Aorta (tissue), 5 donors: Measurements from ENCODE around the gene TNFAIP8L1. TPM values are rescaled to one million over a fixed set of nuclear protein-coding genes. Genes with fewer than 3 reads are reported as not detected.

Experiments used
- ATAC-seq: fragments of 200-7000 bp; cut with Tn5 transposase; one replicate; pipeline ENCODE4 v1.9.1; 2022; ENCODE audit warnings: moderate library complexity; ENCODE audit not compliant: low FRiP score
- DNase-seq, 2 donors: peaks; one replicate each; pipeline ENCODE4 v3.0.0-alpha.2; 2020
- H3K27ac ChIP-seq, 2 donors: one replicate each; pipeline ENCODE4 v1.5.1; 2013; ENCODE audit warnings: low read length in 2 of 2, mild to moderate bottlenecking in 2 of 2, moderate library complexity in 2 of 2, control low read depth in 1 of 2, inconsistent platforms in 1 of 2, low read depth in 1 of 2
- H3K27me3 ChIP-seq, 2 donors: one replicate each; pipeline ENCODE4 v1.6.1; 2013; ENCODE audit warnings: control low read depth in 1 of 2, low read length in 1 of 2, mild to moderate bottlenecking in 1 of 2, moderate library complexity in 1 of 2; ENCODE audit not compliant: insufficient read depth in 2 of 2, control insufficient read depth in 1 of 2
- H3K36me3 ChIP-seq, 2 donors: one replicate each; pipeline ENCODE4 v1.6.1; 2013; ENCODE audit warnings: control low read depth in 1 of 2, low read length in 1 of 2, mild to moderate bottlenecking in 1 of 2; ENCODE audit not compliant: insufficient read depth in 2 of 2, control insufficient read depth in 1 of 2
- H3K4me1 ChIP-seq, 2 donors: one replicate each; pipeline ENCODE4 v1.6.1; 2013; ENCODE audit warnings: low read length in 2 of 2, control low read depth in 1 of 2, mild to moderate bottlenecking in 1 of 2, moderate library complexity in 1 of 2; ENCODE audit not compliant: insufficient read depth in 2 of 2, control insufficient read depth in 1 of 2
- H3K4me3 ChIP-seq, 2 donors: one replicate each; pipeline ENCODE4 v1.5.1; 2013; ENCODE audit warnings: low read length in 2 of 2, control low read depth in 1 of 2, mild to moderate bottlenecking in 1 of 2
- H3K9me3 ChIP-seq: one replicate; pipeline ENCODE4 v1.6.1; 2013; ENCODE audit warnings: mild to moderate bottlenecking, low read length; ENCODE audit not compliant: control insufficient read depth
- whole genome bisulfite sequencing, 2 donors: extraction: QIAGEN DNeasy Blood & Tissue Kit; methylation state at CpG; one replicate each; pipeline ENCODE4 v1.1.7; 2013; 5-methylcytosine and 5-hydroxymethylcytosine counted together
- intact Hi-C, 2 donors: fragments of 100-400 bp; cut with DNase I; formaldehyde crosslinking; loops; one replicate each; pipeline versions ENCODE4 v1.14.2 to v1.15.0; 2022
- polyA plus RNA-seq, 2 donors: library from polyadenylated mRNA; stranded (reverse); fragments of 200-250 nt; gene quantifications; one replicate each; pipeline ENCODE4 v1.2.3, GENCODE V29; 2013
- total RNA-seq, 2 donors: library from RNA; stranded (reverse); fragmentation: NEBNext Ultra II Directional; extraction: Animal tissue kit (Norgen Biotek cat#: 25700); gene quantifications; one replicate each; pipeline ENCODE4 v1.2.1, GENCODE V29; 2021
- donor health status: healthy with polysubstance abuse.
- donor health status: Bipolar disorder and iron deficiency.
- donor health status: DM: no; HTN: no; CAD: no.
- donor health status: DM: no; HTN: no; CAD: no.
- donor health status: DM: yes; HTN: yes; CAD: no.

TNFAIP8L1 gene
- total and polyA plus RNA-seq, 4 donors, result 1.6 to 13.5 (median 4.6) TPM

GRCh38 chr19:4652075-4652474 is 12.8 kb downstream of the TNFAIP8L1 start:
- Histone ChIP-seq H3K27me3 (no peaks in the 10 kb centered on the region), H3K36me3 (no peaks in the 10 kb centered on the region), H3K4me1 (no peaks in the 10 kb centered on the region), H3K4me3 (no peak overlapping the region), H3K9me3 (no peaks in the 10 kb centered on the region), H3K27ac (no peak overlapping the region)
- intact Hi-C loops, result no loop called here
- 96% methylated on average over 41 to 44 of the region's 44 CpGs for WGBS, 2 donors
- ATAC-seq (no peak), DNase-seq (no peak)

- WGBS, 2 donors, result 79 to 80% methylated on average over 13 of the region's 13 CpGs
- intact Hi-C loops, result no loop called here
Measured at GRCh38 chr19:4653793-4654436, 14.6 kb downstream of the TNFAIP8L1 start.

GRCh38 chr19:4654437-4655361 is 15.4 kb downstream of the TNFAIP8L1 start:
- H3K4me3 ChIP-seq, result no peak overlapping the region
- 83 to 84% methylated on average over 27 of the region's 27 CpGs for WGBS, 2 donors
- ATAC-seq (no peak), DNase-seq (no peak)
- H3K36me3 ChIP-seq, result peaks cover 6 to 8% of the 10 kb centered on the region in 2 donors
- H3K4me1 ChIP-seq, result no peaks in the 10 kb centered on the region
- H3K27me3 ChIP-seq, result no peaks in the 10 kb centered on the region
- no peak overlapping the region for H3K27ac ChIP-seq
- intact Hi-C loops, result no loop called here
- peaks cover 4% of the 10 kb centered on the region for H3K9me3 ChIP-seq

More at GRCh38 chr19:4653793-4654436, 14.6 kb downstream of the TNFAIP8L1 start:
- Histone ChIP-seq H3K4me3 (no peak overlapping the region), H3K27ac (no peak overlapping the region), H3K4me1 (no peaks in the 10 kb centered on the region), H3K36me3 (peaks cover 3 to 8% of the 10 kb centered on the region in 2 donors), H3K27me3 (no peaks in the 10 kb centered on the region), H3K9me3 (peaks cover 4% of the 10 kb centered on the region)
- ATAC-seq (no peak), DNase-seq (no peak)

GRCh38 chr19:4656102-4656501 is 16.8 kb downstream of the TNFAIP8L1 start:
- H3K27me3 ChIP-seq, result no peaks in the 10 kb centered on the region
- peaks cover 6 to 8% of the 10 kb centered on the region in 2 donors for H3K36me3 ChIP-seq
- DNase-seq, result no peak
- no peak for ATAC-seq
- H3K27ac ChIP-seq, result no peak overlapping the region
- 80 to 82% methylated on average over 8 of the region's 8 CpGs for WGBS, 2 donors
- intact Hi-C loops, result no loop called here
- H3K4me3 ChIP-seq, result no peak overlapping the region
- peaks cover 4% of the 10 kb centered on the region for H3K9me3 ChIP-seq
- H3K4me1 ChIP-seq, result no peaks in the 10 kb centered on the region

DNA sequence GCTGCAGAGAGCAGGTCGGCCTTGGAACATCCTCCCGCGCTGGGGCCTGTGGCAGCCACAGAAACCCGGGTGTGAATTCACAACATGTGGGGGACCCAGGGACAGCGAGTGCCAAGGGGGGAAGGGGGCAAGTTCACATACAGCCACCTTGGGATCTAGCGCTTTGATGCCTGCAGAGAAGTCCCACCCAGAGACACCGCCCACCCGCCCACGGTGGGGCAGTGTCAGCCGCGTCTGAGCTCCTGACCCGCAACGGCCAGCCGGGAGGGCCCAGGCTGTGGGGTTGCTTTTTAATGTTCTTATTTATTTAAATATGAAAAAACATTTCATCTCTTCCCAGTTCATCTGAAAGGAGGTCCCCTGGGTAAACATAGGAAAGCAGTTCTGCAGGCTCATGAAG is 17.9 kb downstream of the TNFAIP8L1 start:
- intact Hi-C loops, result no loop called here
- peaks cover 4% of the 10 kb centered on the region for H3K9me3 ChIP-seq
- WGBS, 2 donors, result 73 to 76% methylated on average over 14 of the region's 14 CpGs
- no peaks in the 10 kb centered on the region for H3K4me1 ChIP-seq
- peaks cover 6 to 8% of the 10 kb centered on the region in 2 donors for H3K36me3 ChIP-seq
- H3K27me3 ChIP-seq, result no peaks in the 10 kb centered on the region
- no peak overlapping the region for H3K27ac ChIP-seq
- no peak for DNase-seq
- no peak overlapping the region for H3K4me3 ChIP-seq
- no peak for ATAC-seq

DNA sequence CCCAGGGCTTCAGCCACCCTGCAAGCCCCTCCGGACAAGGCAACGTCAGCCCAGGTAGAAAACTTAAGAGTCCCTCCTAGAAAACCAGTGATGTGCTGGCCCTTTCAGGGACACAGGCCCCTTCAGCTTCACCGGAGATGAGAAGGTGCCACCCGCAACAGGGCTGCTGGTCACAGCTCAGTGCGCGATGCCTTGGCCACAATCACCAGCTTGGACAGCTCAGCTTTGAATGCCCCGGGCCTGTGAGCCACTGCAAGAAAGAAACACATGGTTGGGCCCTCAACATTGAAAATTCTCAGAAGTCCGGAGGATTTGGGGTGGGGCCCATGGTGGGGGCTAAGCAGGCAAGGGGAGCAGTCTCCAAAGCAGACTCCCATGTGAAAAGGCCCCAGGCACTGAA is 18.5 kb downstream of the TNFAIP8L1 start:
- no peaks in the 10 kb centered on the region for H3K4me1 ChIP-seq
- intact Hi-C loops, result no loop called here
- H3K4me3 ChIP-seq, result no peak overlapping the region
- peaks cover 6 to 8% of the 10 kb centered on the region in 2 donors for H3K36me3 ChIP-seq
- 93 to 95% methylated on average over 8 of the region's 8 CpGs for WGBS, 2 donors
- H3K27me3 ChIP-seq, result no peaks in the 10 kb centered on the region
- H3K27ac ChIP-seq, result no peak overlapping the region
- ATAC-seq (no peak), DNase-seq (no peak)
- H3K9me3 ChIP-seq, result peaks cover 4% of the 10 kb centered on the region

DNA sequence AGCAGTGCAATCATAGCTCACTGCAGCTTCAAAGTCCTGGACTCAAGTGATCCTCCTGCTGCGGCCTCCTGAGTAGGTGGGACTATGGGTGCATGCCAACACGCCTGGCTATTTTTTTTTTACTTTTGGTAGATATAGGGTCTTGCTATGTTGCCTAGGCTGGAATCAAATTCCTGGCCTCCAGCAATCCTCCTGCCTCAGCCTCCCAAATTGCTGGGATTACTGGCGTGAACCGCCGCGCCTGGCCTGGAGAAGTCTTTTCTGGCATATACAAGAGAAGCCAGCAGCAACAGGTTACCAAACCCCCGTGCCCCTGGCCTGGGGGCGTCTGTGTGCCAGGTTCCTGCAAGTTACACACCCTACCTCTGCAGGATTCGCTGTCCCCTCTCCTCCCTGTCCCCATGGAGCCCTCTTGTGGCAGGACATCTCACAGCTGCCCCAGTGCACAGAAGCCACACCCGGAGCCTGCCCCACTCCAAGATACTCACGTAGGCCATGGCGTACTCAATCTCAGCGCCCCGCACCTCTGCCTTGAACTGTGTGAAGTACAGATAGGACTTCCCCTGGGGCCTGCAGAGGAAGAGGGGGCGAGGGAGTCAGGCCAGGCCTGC is 21.0 kb downstream of the TNFAIP8L1 start:
- Histone ChIP-seq H3K4me3 (no peak overlapping the region), H3K36me3 (peaks cover 7 to 8% of the 10 kb centered on the region in 2 donors), H3K4me1 (no peaks in the 10 kb centered on the region), H3K27me3 (no peaks in the 10 kb centered on the region), H3K9me3 (peaks cover 4% of the 10 kb centered on the region), H3K27ac (no peak overlapping the region)
- DNase-seq (no peak), ATAC-seq (no peak)
- intact Hi-C loops, result no loop called here
- WGBS, 2 donors, result 93 to 94% methylated on average over 15 of the region's 15 CpGs

DNA sequence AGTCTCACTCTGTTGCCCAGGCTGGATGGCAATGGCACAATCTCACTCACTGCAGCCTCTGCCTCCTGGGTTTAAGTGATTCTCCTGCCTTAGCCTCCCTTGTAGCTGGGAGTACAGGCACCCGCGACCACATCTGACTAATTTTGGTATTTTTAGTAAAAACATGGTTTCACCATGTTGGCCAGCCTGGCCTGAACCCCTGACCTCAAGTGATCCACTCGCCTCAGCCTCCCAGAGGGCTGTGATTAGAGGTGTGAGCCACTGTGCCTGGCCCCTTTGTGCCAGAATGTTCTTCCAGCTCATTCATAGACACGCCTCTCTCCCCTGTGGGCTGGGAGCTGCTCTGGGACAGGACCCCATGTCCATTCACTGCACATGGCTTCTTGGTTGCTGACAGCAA is 21.7 kb downstream of the TNFAIP8L1 start:
- no peak for ATAC-seq
- Histone ChIP-seq H3K36me3 (peaks cover 7 to 8% of the 10 kb centered on the region in 2 donors), H3K4me1 (no peaks in the 10 kb centered on the region), H3K9me3 (peaks cover 4% of the 10 kb centered on the region), H3K4me3 (no peak overlapping the region), H3K27ac (no peak overlapping the region), H3K27me3 (no peaks in the 10 kb centered on the region)
- intact Hi-C loops, result no loop called here
- 84 to 91% methylated on average over 4 of the region's 4 CpGs for WGBS, 2 donors
- no peak for DNase-seq
